A673 (cell line): ENCODE data around the gene RGS13. TPM values are rescaled to one million over a fixed set of nuclear protein-coding genes. Genes with fewer than 3 reads are reported as not detected.

Experiments
- Bru-seq: library from RNA; stranded (reverse); fragments of 400-500 nt; gene quantifications from one replicate; lab custom pipeline; 2021; lab: Mats Ljungman, UMichigan
- BruChase-seq, 2 experiments: library from RNA; stranded (reverse); fragments of 400-500 nt; gene quantifications; one replicate each; lab custom pipeline; 2021; lab: Mats Ljungman, UMichigan
- BruUV-seq: library from RNA; stranded (reverse); fragments of 400-500 nt; replicated peaks from 2 replicates; lab custom pipeline; 2021; lab: Mats Ljungman, UMichigan
- CTCF ChIA-PET: fragments of 300-600 bp; sonication (Branson Sonifier 250); formaldehyde crosslinking; loops from one replicate; lab custom pipeline; 2022; ENCODE audit warnings: antibody characterized with exemption; lab: Charles Lee
- POLR2A ChIA-PET: fragments of 300-600 bp; sonication (Branson Sonifier 250); formaldehyde crosslinking; loops from one replicate; lab custom pipeline; 2022; ENCODE audit warnings: antibody characterized with exemption; ENCODE audit not compliant: low non-redundant PET; lab: Charles Lee
- DNase-seq: peaks from one replicate; pipeline ENCODE4 v3.0.0-alpha.2; 2015; ENCODE audit warnings: low spot score
- H3K27ac ChIP-seq: fragments of 200-600 bp; sonication (generic); 2 replicates; pipeline ENCODE4 v1.5.1; 2016; ENCODE audit warnings: mixed run types, low read depth, mild to moderate bottlenecking, mixed read lengths, antibody characterized with exemption, low read length; ENCODE audit not compliant: poor library complexity, severe bottlenecking
- H3K27me3 ChIP-seq: fragments of 200-600 bp; sonication (generic); replicated peaks from 2 replicates; pipeline ENCODE4 v1.6.1; 2017; ENCODE audit warnings: mixed run types, low read depth, mild to moderate bottlenecking, mixed read lengths, antibody characterized with exemption, low read length; ENCODE audit not compliant: insufficient read depth, poor library complexity
- H3K36me3 ChIP-seq: fragments of 200-600 bp; sonication (generic); 2 replicates; pipeline ENCODE4 v1.6.1; 2016; ENCODE audit warnings: mixed run types, mild to moderate bottlenecking, mixed read lengths, antibody characterized with exemption, low read length; ENCODE audit not compliant: insufficient read depth, poor library complexity, severe bottlenecking
- H3K4me1 ChIP-seq: fragments of 200-600 bp; sonication (generic); 2 replicates; pipeline ENCODE4 v1.6.1; 2017; ENCODE audit warnings: mixed run types, mild to moderate bottlenecking, mixed read lengths, antibody characterized with exemption, low read length; ENCODE audit not compliant: insufficient read depth, poor library complexity, severe bottlenecking
- H3K4me3 ChIP-seq: fragments of 200-600 bp; sonication (generic); 2 replicates; pipeline ENCODE4 v1.5.1; 2016; ENCODE audit warnings: low read depth, mixed run types, mild to moderate bottlenecking, mixed read lengths, low read length; ENCODE audit not compliant: poor library complexity, severe bottlenecking
- H3K9me3 ChIP-seq: fragments of 200-600 bp; sonication (generic); 2 replicates; pipeline ENCODE4 v1.6.1; 2016; ENCODE audit warnings: mixed run types, low read depth, mild to moderate bottlenecking, mixed read lengths, antibody characterized with exemption, low read length; ENCODE audit not compliant: poor library complexity, severe bottlenecking
- EZH2 ChIP-seq: fragments of 200-600 bp; sonication (generic); IDR thresholded peaks from 2 replicates; pipeline ENCODE4 v1.6.1; 2017; ENCODE audit warnings: borderline replicate concordance, low read depth, mild to moderate bottlenecking, mixed read lengths, antibody characterized with exemption, low read length; ENCODE audit not compliant: poor library complexity, severe bottlenecking
- intact Hi-C: fragments of 100-400 bp; cut with micrococcal nuclease; formaldehyde crosslinking; loops from one replicate; pipeline ENCODE4 v1.10.0; 2022; ENCODE audit not compliant: unreplicated experiment
- long read RNA-seq: library from polyadenylated mRNA; stranded (forward); transcript quantifications from one replicate; pipeline ENCODE4 v2.0.0, GENCODE V29; 2022
- total RNA-seq: library from RNA; stranded (reverse); gene quantifications from 2 replicates; pipeline ENCODE4 v1.2.3, GENCODE V29; 2021
- TF ChIP-seq, protein P1 (sequence below): fragments of 300-800, 200-600 bp; sonication (generic); conservative IDR thresholded peaks from 2 replicates; pipeline ENCODE4 v1.5.1; 2017; ENCODE audit warnings: low read depth, mild to moderate bottlenecking, antibody characterized with exemption, low read length, moderate library complexity, mixed read lengths

Gene RGS13, protein sequence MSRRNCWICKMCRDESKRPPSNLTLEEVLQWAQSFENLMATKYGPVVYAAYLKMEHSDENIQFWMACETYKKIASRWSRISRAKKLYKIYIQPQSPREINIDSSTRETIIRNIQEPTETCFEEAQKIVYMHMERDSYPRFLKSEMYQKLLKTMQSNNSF
- total RNA-seq: 0.09 TPM in 1 of 2 replicates, not detected in the other
- Bru-seq, nascent RNA: percentile 16 among the genes with signal in this experiment
- BruChase-seq, experiment 1, labeled RNA remaining after a 2-hour chase: percentile 7 among the genes with signal in this experiment
- BruChase-seq, experiment 2, labeled RNA remaining after a 6-hour chase: percentile 9 among the genes with signal in this experiment
- long read RNA-seq: 0 reads

DNA sequence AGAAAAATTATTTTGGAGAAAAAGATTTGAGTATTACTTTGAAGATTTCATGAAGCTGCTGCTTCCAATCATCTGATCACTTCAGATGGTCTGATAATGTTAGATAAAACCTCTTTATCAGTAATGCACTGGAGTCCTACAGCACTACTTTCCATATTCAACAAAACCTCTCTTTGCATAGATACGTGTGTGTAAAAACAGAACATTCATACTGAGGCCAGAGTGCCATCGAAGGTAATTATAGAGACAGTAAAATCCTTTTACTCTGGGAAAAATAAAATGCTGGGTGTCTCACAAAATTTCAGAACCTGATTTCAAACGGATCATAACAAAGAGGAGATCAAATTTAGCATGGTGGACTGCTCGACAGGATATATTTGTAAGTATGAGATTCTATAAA is at the start of gene RGS13:
RGS13 (plus strand) TSS at position 209 of the 400 bp plus-strand sequence. CDS start 8,188 bp downstream, outside the sequence.
- intact Hi-C loops: no loop called here
- no TSS peak for BruUV-seq
- no peak for DNase-seq
- TF ChIP-seq, protein P1, sequence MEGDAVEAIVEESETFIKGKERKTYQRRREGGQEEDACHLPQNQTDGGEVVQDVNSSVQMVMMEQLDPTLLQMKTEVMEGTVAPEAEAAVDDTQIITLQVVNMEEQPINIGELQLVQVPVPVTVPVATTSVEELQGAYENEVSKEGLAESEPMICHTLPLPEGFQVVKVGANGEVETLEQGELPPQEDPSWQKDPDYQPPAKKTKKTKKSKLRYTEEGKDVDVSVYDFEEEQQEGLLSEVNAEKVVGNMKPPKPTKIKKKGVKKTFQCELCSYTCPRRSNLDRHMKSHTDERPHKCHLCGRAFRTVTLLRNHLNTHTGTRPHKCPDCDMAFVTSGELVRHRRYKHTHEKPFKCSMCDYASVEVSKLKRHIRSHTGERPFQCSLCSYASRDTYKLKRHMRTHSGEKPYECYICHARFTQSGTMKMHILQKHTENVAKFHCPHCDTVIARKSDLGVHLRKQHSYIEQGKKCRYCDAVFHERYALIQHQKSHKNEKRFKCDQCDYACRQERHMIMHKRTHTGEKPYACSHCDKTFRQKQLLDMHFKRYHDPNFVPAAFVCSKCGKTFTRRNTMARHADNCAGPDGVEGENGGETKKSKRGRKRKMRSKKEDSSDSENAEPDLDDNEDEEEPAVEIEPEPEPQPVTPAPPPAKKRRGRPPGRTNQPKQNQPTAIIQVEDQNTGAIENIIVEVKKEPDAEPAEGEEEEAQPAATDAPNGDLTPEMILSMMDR: no peak
- TF ChIP-seq EZH2: no peak
- Histone ChIP-seq H3K27ac (no peak within 1 kb of the TSS), H3K4me3 (no peak within 1 kb of the TSS), H3K27me3 (peaks cover 17% of the 10 kb centered on the region), H3K9me3 (no peaks in the 10 kb centered on the region), H3K36me3 (no peaks in the 10 kb centered on the region), H3K4me1 (no peaks in the 10 kb centered on the region)
- CTCF ChIA-PET: no interaction called here
- POLR2A ChIA-PET: no interaction called here

DNA sequence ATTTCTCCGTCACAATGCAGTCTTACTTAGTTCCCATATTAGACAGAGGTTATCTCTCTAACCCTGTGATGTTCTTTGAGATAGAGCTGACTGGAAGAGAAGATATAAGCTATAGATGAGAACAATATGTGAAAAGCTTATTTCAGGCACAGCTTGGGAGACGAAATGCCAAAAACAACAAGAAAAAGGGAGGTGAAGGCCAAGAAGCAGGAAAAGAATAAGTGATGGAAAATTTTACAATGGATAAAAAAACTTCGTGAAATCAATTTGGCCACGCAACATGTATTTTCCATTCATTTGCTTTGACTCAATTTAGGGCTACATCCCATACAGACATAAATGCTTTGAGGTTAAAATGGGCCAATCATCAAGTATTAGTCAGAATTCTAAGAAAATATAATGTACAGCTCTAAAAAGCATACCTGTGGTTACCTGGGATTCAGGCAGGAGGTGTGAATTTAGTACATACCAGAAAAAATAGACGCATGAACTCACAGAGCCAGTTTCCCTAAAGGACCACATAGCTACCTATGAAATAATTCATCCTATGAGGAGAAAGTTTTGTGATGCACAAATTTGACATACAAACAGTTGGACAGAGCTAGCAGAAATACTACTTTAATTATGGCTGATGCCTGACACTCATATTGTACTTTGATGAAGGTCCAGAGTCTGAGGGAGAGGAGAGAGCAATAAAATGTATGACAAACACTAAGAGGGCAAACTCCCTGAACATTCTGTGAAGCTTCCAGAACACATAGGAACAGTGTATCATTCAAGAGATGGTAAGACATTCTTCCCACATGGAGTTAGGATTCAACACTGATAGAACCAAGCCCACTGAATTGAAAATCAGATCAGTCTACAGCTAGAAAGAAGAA is 48.3 kb upstream of the RGS13 start:
- Histone ChIP-seq H3K36me3 (no peaks in the 10 kb centered on the region), H3K27ac (no peak overlapping the region), H3K9me3 (no peaks in the 10 kb centered on the region), H3K27me3 (no peaks in the 10 kb centered on the region), H3K4me3 (no peak overlapping the region), H3K4me1 (peaks cover 21% of the 10 kb centered on the region)
- DNase-seq: no peak
- POLR2A ChIA-PET: no interaction called here
- intact Hi-C loops: no loop called here
- no TSS peak for BruUV-seq
- CTCF ChIA-PET: no interaction called here
- TF ChIP-seq EZH2: no peak
- TF ChIP-seq, protein P1: no peak

DNA sequence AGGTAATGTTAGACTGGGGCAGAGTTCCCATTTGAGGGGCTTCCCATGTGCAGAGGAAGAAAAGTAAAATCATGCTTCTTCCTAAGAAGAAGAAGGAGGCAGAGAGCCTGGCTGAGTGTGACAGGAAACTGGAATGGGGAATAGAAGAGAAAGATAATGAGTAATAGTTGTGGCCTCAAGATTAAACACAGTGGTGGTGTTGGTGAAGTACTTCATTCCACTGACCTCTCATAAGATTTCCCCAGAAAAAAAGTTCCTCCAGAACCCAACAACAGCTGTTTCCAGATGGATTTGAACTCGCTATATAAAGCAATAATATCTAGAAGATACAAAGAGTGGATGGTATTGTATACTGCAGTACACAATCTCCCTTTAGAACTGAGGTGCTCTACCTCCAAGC is 47.4 kb upstream of the RGS13 start:
- TF ChIP-seq, protein P1: no peak
- TF ChIP-seq EZH2: no peak
- no TSS peak for BruUV-seq
- H3K9me3 ChIP-seq: no peaks in the 10 kb centered on the region
- H3K4me1 ChIP-seq: peaks cover 12% of the 10 kb centered on the region
- intact Hi-C loops: no loop called here
- POLR2A ChIA-PET: no interaction called here
- H3K4me3 ChIP-seq: no peak overlapping the region
- CTCF ChIA-PET: no interaction called here
- DNase-seq: no peak
- no peaks in the 10 kb centered on the region for H3K36me3 ChIP-seq
- no peaks in the 10 kb centered on the region for H3K27me3 ChIP-seq
- H3K27ac ChIP-seq: no peak overlapping the region
